Right lobe of liver (tissue), 4 donors: ENCODE measurements around the gene C20orf141.

ENCODE experiments used
- CTCF ChIP-seq, 4 donors: fragments of 200-600 bp in 3 of 4; fragments of 450-650 bp in 1 of 4; IDR thresholded peaks; one replicate each; pipeline versions ENCODE4 v1.5.1 to v1.8.0; 2016 to 2022; ENCODE audit warnings: antibody characterized with exemption in 4 of 4, mild to moderate bottlenecking in 2 of 4
- POLR2A ChIP-seq: fragments of 450-650 bp; IDR thresholded peaks from one replicate; pipeline ENCODE4 v1.6.1; 2017; ENCODE audit warnings: antibody characterized with exemption, mild to moderate bottlenecking
- donor health status: DM: no; HTN: no; CAD: no.
- donor health status: DM: no; HTN: no; CAD: no.
- donor health status: DM: no; HTN: yes; CAD: no.

- TF ChIP-seq CTCF (IDR thresholded peaks at IDR 0.05) (no peak), POLR2A (no peak)
Measured at GRCh38 chr20:2799271-2799670, 15.5 kb upstream of the C20orf141 start.
